ENCODE measurements around the gene PPP1R26.

The PPP1R26 gene

GRCh38 chr9:135468854-135469521 lies 10.6 kb upstream of the PPP1R26 start:
- DNase-seq, result peak; percentile 44

DNA sequence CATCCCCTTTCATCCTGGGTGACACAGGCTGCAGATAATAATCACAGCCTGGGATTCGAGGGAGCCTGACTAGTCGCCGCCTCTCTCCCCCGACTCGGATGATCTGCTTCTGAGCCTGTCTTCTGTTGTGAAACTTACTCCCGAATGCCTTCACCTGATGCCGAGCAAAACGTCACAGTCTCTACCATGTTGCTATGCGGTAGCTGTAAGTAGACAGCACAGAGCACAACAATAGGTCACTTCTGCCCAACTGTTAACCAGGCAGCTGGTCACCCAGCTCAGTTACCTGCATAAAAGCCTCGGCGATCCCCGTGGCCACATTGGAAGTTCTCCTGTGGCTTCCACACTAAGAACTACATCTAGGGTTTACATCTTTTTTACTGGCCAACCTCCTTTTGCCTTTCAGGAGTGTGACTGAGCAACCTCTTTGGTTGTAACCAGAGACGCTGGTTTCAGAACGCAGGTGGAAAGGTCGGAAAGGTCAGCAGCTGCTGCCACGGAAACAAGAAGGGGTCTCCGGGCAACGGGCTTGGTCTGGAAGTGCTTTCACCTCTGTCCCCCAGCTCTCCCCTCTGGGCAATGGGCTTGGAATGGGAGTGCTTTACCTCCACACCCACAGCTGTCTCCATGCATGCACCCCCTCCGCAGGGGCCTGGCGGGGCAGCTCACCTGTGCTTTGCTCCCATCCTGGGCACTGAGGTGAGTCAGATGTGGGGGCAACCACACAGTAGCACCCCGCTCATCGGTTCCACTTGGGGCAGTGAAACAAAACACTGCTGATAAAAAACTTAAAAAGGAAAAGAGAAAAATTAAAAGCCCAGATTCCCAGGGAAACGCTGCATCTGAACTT lies 7.6 kb upstream of the PPP1R26 start:
- DNase-seq, result no peak

- no peak for DNase-seq
Observed at GRCh38 chr9:135473972-135474543, 5.5 kb upstream of the PPP1R26 start.

- DNase-seq, result no peak
Observed at GRCh38 chr9:135474915-135475314, 4.7 kb upstream of the PPP1R26 start.

DNA sequence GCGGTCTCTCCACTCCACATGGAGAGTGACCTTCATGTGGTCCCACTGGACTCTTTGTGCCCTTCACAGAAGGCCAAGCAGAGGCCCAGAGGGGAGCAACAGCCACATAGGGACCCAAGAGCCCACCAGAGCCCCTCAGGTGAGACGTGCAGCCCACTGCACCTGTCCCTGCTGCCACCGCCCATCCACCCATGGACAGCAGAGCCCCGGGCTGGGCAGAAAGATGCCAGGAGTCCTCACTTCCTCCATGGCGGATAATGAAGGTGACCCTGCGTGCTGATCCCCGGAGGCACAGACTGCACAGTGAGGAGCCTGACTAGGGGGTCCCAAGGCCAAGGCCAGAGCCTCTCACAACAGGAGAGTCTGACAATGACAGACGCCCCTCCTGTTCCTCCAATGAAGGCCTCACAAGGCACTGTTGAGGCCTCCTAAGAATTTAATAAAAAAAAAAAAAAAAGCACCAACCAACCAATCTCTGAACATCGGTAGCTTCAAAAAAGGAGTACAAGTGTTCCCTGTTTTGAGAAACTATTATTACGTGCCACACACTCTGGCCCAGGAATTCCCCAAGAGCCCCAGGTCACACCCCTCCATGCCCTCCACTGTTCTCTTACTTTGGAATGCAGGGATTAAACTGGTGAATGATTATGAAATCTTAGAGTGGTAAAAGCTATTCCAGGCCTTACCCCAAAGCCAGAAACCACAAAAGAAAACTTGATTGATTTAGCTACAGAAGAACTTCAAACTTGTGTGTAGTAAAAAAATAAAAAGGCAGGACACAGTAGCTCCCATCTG lies 2.8 kb upstream of the PPP1R26 start:
- DNase-seq, result no peak

DNA sequence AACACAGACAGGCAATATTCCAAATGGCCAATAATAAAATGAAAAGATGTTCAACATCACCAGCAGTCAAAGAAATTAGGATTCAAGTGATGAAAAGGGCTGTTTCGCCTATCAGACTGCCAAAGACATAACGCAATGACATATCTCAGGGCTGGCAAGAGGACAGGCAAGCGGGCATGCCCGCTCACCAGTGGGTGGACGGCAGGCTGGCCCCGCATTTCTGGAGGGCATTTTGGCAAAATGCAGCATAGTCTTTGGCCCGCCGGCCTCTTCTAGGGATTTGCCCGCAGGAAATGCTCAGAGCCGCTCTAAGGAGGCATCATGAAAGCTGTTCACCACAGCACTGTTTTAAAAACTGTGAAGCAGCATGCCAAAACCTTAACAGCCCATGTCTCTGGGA lies 1.4 kb upstream of the PPP1R26 start:
- no peak for DNase-seq

GRCh38 chr9:135478829-135479468 lies 633 bp upstream of the PPP1R26 start:
- no peak for DNase-seq

DNA sequence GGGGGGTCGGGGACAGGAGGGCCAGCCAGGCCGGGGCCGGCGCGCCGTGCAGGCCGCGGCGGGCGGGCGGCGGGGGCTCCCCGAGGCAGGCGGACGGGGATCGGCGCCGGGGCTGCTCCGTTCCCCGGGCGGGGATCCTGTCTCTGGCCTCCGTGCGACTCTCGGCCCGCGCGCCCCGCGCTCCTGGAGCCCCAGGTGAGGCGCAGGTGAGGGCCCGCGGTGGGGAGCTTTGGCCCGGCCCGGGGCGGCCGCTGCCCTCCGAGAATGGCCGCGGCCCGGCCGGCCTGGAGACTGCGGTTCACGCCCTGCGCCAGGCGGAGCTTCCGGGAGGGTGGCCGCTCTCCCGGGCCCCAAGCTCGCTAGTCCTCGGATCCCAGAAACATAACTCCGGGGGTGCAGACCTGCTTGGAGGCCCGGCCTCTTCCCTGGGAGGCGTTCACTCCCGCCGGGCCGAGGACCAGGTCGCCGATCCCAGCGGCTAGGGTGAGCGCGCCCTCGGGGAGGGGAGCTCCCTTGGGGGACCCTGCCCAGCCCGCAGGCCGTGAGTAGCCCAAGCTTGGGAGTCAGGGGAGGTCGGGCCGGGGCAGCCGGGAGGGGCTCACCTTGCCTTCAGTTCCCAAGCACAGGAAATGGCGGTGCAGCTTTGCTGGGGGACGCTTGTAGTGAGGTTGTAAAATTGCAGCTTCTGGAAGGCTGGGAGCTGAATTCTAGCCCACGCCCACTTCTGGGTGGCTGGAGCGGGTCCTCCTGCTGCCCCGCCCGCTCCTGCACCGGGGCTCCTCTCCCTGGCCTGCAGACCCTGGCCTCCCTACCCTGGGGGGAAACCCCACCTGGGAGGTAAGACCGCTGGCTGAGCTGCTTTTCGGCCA lies 723 bp downstream of the PPP1R26 start:
- no peak for DNase-seq

DNA sequence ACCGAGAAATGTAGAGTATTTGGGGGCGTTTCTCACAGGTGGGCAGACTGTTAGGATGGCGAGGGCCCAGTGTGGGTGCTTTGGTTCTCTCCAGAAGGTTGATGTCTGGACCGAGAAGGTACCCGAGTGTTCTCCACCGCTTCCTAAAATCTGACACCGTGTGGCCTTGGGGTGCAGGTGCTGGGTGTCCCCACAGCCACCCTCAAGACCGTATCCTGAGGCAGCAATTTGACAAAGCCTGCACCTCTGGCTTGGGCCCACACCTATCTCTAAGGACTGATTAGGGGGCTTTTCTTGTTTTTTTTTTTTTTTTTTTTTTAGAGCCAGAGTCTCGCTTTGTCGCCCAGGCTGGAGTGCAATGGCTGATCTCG lies 1.3 kb downstream of the PPP1R26 start:
- no peak for DNase-seq

DNA sequence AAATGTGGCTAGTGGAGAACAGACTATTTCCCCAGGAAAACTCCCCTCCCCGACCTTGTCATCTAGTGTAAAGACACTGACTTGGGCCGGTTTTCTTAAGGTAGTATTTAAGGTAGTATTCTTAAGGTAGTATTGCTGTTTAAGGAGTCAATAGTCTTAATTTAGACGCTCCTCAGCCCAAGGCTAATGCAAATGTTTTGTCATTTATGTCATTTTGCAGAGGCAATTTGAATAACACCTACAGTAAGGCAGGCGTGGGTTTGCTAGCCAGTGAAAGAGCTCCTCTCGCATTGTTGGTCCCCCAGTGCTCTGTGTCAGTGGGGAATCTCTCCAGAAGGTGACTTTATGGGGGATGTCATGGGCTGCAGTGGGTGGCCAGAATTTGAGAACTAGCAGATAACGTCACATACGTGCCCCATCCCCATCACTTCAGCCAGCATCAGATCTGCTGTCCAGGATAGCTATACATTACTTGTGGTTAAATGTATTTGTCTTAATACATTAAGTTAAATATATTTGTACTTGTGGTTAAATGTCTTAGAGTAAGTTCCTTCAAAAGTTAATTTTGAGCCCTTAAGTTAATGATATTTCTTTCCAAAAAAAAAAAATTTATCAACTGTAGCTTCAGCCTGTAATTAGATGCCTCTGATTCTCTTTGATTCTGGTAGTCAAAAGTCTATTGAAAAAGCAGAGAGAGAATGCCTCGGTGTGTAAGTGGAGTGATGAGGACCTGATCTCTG lies 2.6 kb downstream of the PPP1R26 start:
- no peak for DNase-seq

DNA sequence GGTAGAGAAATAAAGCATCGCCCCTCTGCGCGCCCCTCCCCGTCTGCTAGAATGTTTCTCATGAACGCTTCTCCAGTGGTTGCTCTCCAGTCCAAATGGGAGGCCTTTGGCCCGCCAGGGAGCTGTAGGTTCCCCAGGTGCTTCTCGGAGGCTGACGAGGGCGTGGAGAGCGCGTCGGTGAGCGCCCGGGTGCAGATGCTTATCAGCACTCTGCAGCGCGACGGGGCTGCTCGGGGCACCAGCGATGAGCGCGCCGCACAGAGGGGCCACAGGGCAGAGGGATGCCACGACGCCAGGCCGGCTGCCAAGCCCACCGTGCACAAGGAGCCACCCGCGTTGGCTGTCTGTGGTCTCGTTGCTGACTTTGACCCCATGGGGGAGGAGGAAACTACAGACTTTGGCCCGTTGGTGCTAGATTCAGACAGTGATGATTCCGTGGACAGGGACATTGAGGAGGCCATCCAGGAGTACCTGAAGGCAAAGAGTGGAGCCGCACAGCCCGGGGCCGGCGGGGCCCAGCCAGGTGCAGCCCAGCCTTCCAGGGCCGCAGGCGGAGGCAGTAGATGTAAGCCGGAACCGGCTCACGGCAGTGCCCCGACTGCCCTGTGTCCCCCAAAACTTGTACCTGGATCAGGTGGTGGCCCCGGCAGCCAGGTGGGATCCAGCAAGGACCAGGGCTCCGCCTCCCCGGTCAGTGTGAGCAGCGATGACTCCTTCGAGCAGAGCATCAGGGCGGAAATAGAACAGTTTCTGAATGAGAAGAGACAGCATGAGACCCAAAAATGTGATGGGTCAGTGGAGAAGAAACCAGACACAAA lies 5.1 kb downstream of the PPP1R26 start:
- DNase-seq, result no peak

DNA sequence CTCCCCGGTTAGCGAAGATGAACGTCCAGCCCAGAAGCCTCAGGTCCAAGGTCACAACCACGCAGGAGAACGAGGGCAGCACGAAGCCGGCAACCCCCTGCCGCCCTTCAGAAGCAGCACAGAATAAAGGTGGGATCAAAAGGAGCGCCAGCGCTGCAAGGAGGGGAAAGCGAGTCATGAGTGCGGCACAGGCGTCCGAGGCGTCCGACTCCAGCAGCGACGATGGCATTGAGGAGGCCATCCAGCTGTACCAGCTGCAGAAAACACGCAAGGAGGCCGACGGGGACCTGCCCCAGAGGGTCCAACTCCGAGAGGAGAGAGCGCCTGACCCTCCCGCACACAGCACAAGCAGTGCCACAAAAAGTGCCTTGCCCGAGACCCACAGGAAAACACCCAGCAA lies 5.8 kb downstream of the PPP1R26 start:
- no peak for DNase-seq

DNA sequence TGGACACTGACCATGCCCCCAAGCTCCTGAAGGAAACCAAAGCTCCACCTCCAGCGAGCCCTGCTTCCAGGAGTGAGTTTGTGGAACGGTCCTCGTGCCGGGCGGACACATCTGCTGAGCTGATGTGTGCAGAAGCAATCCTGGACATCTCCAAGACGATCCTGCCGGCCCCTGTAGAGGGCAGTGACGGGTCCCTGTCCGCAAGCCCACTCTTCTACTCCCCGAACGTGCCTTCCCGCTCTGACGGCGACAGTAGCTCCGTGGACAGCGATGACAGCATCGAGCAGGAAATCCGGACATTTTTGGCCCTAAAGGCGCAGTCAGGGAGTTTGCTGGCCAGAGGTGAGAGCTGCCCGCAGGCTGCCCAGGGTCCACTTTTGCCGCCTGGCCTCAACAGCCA lies 6.2 kb downstream of the PPP1R26 start:
- DNase-seq, result no peak

DNA sequence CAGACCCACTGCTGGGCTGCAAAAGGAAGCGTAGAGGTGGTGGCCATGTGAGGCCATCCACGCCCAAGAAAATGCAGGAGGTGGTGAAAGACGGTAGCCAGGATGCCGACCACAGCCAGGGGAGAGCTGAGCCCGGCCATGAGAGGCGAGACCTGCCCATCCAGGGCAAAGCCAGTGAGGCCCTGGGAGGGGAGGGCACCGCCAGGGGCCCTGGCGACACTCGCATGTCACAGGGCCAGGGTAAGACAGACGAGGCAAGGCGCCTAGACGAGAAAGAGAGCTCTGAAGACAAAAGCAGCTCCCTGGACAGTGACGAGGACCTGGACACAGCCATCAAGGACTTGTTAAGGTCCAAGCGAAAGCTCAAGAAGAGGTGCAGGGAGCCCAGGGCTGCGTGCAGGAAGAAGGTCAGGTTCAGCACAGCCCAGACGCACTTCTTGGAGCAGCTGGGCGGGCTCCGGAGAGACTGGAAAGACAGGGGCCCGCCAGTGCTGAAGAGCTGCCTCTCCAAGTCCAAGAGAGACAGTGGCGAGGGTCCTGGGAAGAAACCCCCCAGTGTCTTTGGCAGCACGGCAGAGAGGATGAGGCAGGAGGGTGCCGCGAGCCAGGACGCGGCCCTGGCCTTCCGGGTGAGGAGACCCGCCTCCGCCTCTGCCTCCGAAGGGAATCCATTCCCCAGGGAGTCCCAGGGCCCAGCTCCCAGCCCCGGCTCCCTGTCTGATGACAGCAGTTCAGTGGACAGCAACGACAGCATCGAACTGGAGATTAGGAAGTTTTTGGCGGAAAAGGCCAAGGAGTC lies 6.9 kb downstream of the PPP1R26 start:
- DNase-seq, result no peak

DNA sequence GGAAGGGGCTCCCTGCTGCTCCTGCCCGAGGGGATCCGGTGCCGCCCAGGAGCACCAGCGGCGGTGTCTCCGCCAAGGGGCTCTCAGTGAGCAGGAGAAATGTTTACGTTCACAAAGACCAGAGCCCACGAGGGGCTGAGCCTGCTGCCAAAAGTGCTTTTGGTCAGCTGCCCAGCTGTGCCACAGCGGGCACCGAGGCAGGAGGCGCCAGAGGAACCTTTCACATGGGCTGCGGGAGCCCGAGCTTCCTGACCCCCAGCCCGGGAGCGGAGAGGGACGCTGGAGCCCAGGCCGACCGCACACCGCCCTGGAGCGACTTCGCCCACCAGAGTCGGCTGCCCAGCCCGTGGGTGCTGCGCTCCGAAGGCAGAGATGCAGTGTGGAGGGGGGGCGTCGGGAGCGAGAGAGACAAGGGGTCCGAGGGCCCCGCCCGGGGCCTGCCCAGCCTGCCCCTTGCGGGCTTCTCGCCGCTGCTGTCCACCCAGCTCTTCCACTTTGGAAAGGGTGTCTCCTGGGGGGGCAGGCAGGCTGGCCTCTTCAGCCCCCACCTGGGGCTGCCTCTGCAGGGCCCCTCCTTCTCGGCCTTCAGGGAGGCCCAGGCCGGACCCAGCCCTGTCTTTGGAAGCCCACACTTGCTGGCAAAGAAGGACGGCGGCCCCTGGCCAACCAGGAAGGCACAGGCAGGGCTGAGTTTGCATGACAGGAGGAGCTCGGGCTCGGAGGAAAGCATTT lies 7.9 kb downstream of the PPP1R26 start:
- no peak for DNase-seq

DNA sequence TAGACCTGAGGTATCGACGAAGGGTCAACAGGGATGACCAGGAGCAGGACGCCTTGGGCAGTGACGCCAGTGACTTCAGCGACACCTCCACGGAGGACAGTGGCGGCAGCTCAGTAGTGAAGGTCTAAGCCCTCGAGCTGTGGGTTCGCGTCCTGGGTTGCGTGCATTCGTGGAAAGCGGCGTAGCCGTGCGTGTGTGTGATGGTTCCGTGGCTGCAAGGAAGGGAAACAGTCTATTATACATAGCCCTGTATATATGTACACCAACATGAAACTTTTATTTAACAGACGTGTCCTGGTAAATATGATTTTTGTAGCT lies 8.4 kb downstream of the PPP1R26 start:
- DNase-seq, result no peak

DNA sequence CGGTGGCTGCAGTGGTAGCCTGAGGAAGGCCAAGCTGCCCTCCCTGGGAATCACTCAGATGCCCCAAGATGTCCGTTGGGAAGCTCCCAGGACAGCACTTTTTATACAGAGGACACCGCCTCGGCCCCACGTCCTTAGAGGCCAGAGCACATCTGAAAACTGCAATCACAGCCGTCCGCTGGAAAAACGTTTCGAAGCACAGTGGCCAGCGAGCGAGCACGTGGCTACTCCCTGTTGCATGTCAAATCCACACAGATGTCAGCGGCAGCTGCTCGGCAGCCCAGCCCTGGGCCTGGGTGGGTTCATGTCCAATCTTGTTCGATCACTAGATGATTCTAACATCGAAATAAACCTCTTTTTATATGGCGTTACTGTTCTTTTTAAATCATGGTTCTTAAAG lies 8.9 kb downstream of the PPP1R26 start:
- DNase-seq, result no peak

DNA sequence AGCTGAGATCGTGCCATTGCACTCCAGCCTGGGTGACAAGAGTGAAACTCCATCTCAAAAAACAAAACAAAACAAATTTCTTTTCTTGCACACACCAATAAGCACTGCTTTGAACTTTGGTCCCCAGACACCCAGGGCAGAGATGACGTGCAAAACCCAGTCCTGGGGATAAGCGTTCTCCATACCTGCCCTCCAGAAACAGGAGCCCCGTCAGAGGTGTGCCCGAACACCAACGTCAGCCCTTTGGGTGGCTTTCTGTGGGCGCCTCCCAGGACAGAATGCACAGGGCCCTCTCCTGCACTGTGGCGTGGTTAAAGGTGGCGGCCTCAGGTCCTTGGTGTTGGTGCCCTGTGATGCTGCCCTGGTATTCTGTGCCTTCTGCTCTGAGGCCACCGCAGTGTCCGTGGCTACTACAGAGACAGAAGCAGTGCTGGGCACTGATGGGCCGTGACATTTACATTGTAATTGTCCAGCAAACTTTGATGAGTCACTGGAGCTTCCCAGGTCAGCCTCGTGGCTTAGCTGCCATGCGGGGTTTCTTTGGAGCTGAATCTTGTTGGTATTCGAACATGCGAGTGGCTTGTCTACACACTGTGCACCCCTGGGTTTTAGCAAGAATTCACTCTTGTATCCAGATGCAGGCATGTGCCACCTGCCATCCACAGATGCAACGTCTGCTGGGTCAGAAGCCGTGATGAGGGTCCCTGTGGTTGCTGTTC lies 9.8 kb downstream of the PPP1R26 start:
- no peak for DNase-seq

Measured in CD4-positive, alpha-beta T cell treated with Interleukin-12 subunit alpha and Interleukin-12 subunit beta, for 1 hour (primary cell).